IMR-90 (cell line): ENCODE data around the gene ZBTB9.
"Not testable (repeated sequence)": the region's sequence is repeated elsewhere in the genome, so short reads cannot be mapped to it uniquely, and the experiment has no call there.

ENCODE experiments used
- BHLHE40 ChIP-seq: fragments of 150-350 bp; IDR thresholded peaks from 2 replicates; pipeline ENCODE4 v1.6.1; 2016; ENCODE audit warnings: mild to moderate bottlenecking, low read depth, low read length
- CTCF ChIP-seq: conservative IDR thresholded peaks from 2 replicates; pipeline ENCODE4 v1.5.1; 2012; ENCODE audit warnings: mild to moderate bottlenecking, low read depth, low read length, improper control_type of control experiment
- POLR2A ChIP-seq: IDR thresholded peaks from 2 replicates; pipeline ENCODE4 v1.6.1; 2012; ENCODE audit warnings: mild to moderate bottlenecking, low read depth, low read length
- RAD21 ChIP-seq: IDR thresholded peaks from 2 replicates; pipeline ENCODE4 v1.6.1; 2012; ENCODE audit warnings: low read length, improper control_type of control experiment
- RCOR1 ChIP-seq: IDR thresholded peaks from 2 replicates; pipeline ENCODE4 v1.6.1; 2012; ENCODE audit warnings: mild to moderate bottlenecking, low read length, improper control_type of control experiment; ENCODE audit not compliant: insufficient replicate concordance
- RFX5 ChIP-seq: IDR thresholded peaks from 2 replicates; pipeline ENCODE4 v1.8.0; 2012; ENCODE audit warnings: low read depth, mild to moderate bottlenecking, low read length, moderate library complexity
- SMC3 ChIP-seq: fragments of 150-350 bp; IDR thresholded peaks from 2 replicates; pipeline ENCODE4 v1.6.1; 2016; ENCODE audit warnings: low read depth, mild to moderate bottlenecking, antibody characterized with exemption, low read length, moderate library complexity

GRCh38 chr6:33485680-33486079 lies 31.3 kb downstream of the ZBTB9 start:
- TF ChIP-seq RAD21, CTCF, SMC3, BHLHE40, RFX5, POLR2A, RCOR1: not testable (repeated sequence)
